HepG2 (cell line): ENCODE measurements around the gene AADAT.

ENCODE experiments used
- GABPA ChIP-seq, 2 experiments: IDR thresholded peaks; 2 replicates each; pipeline ENCODE4 v1.6.1; 2011 to 2016; ENCODE audit warnings: low read depth in 2 of 2, low read length in 1 of 2, missing biosample characterization in 1 of 2, missing genetic modification characterization in 1 of 2
- KAT2B ChIP-seq: fragments of 150-350 bp; IDR thresholded peaks from 2 replicates; pipeline ENCODE4 v1.6.1; 2014; ENCODE audit warnings: low read depth, low read length, borderline replicate concordance
- NFYB ChIP-seq: sonication (generic); formaldehyde crosslinking; IDR thresholded peaks from 2 replicates; pipeline ENCODE4 v1.4.0; 2020; ENCODE audit warnings: missing genetic modification reagents

DNA sequence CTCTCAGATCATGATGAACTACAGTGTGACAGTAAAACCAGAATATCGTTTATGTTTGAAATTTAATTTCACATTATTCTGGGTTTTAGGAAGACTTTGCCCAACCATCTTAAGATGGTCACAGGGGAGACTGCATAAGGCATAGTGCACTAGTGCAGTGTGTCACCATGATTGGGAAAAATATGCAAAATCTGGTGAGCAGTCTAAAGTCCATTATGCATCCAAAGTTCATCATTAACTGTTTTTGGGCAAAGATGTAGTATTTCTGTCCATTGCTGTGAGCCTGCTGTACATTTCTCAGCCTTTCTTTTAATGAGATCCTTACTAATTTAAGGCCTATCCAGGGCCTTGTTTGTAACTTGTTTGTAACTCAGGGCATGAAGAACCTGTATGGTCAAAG, 52.3 kb downstream of the AADAT start:
- TF ChIP-seq GABPA (IDR thresholded peaks at IDR 0.05; ENCODE audit: low read depth, low read length): no peak
- TF ChIP-seq GABPA (CRISPR knock-in tag; IDR thresholded peaks at IDR 0.05; ENCODE audit: low read depth): no peak
- no peak for TF ChIP-seq NFYB (CRISPR knock-in tag)
- no peak for TF ChIP-seq KAT2B
